Measurements from ENCODE around the gene CFTR.

Gene CFTR

GRCh38 chr7:117656806-117657205 lies 177.0 kb downstream of the CFTR start:
- DNase-seq = no peak

DNA sequence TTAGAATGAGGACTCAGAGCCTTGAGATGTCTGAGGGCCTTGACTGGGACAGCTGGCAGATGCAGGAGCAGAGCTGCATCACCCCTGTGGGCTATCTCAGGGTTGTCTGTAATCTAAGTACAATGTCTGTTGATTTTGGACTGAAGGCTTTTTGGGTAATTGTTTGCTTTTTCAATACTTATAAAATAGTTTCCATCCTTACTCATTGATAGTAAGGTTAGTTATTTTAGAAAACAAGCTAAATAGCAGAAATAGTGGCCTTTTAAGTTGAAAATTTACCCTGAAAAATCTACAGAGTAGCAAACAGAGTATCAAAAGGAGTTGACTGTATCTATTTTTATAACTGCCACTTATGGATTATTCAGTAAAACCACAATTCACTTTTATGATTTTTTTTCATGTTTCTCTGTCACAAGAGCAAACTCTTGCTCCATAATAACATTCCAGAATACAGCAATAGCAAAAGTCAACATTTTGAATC lies 179.7 kb downstream of the CFTR start:
- DNase-seq = no peak

- no peak for DNase-seq
These were observed 181.5 kb downstream of the CFTR start for GRCh38 chr7:117661328-117661727.

- no peak for DNase-seq
These were observed 184.2 kb downstream of the CFTR start for GRCh38 chr7:117664047-117664446.

- no peak for DNase-seq
These were observed 185.5 kb downstream of the CFTR start for GRCh38 chr7:117665368-117665767.

- DNase-seq = no peak
These were observed 186.2 kb downstream of the CFTR start for GRCh38 chr7:117666031-117666430.

- no peak for DNase-seq
These were observed 186.9 kb downstream of the CFTR start for GRCh38 chr7:117666689-117667088.

DNA sequence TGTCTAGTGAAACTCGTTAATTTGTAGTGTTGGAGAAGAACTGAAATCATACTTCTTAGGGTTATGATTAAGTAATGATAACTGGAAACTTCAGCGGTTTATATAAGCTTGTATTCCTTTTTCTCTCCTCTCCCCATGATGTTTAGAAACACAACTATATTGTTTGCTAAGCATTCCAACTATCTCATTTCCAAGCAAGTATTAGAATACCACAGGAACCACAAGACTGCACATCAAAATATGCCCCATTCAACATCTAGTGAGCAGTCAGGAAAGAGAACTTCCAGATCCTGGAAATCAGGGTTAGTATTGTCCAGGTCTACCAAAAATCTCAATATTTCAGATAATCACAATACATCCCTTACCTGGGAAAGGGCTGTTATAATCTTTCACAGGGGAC lies 187.6 kb downstream of the CFTR start:
- no peak for DNase-seq

GRCh38 chr7:117669818-117670217 lies 190.0 kb downstream of the CFTR start:
- DNase-seq = no peak

GRCh38 chr7:117672453-117672852 lies 192.6 kb downstream of the CFTR start:
- no peak for DNase-seq

GRCh38 chr7:117673367-117673766 lies 193.5 kb downstream of the CFTR start:
- DNase-seq = no peak

GRCh38 chr7:117673839-117674238 lies 194.0 kb downstream of the CFTR start:
- peak; percentile 8 for DNase-seq

DNA sequence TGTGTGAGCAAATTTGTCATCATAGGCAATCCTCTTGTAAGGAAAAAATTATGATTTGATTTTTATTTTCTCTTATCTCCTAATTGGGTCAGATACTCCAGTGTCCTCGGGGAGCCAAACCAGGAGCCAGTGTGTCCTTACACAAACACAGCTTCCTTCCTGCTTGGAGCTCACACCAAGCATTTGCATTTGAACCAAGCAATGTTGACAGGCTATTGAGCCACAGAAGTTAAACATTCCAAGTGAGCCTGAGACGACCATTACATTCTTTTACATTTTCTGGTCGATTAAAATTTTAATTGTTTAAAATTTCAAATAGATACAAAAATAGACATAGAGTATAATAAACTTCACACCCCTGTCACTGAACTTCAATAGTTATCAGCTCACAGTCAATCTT lies 194.8 kb downstream of the CFTR start:
- DNase-seq = no peak

- no peak for DNase-seq
These were observed 195.9 kb downstream of the CFTR start for GRCh38 chr7:117675497-117676435.

DNA sequence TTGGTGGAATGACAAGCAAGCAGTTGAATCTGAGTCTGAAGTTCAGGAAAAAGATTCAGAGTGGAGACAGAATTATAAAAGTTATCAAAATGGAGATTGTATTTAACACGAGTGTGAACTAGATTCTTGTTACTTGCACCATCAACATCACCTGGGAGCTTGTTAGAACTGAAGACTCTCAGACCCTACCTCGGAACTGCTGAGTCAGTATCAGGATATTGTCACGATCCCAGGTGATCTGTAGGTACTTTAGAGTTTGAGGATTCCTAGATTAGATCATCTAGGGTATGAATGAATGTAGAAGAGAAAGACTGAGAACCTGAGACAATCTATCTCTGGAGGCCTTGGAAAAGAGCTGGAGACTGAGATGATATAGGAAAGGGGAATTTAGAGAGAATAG lies 199.3 kb downstream of the CFTR start:
- DNase-seq = no peak

GRCh38 chr7:117682681-117683385 lies 203.0 kb downstream of the CFTR start:
- DNase-seq = no peak

DNA sequence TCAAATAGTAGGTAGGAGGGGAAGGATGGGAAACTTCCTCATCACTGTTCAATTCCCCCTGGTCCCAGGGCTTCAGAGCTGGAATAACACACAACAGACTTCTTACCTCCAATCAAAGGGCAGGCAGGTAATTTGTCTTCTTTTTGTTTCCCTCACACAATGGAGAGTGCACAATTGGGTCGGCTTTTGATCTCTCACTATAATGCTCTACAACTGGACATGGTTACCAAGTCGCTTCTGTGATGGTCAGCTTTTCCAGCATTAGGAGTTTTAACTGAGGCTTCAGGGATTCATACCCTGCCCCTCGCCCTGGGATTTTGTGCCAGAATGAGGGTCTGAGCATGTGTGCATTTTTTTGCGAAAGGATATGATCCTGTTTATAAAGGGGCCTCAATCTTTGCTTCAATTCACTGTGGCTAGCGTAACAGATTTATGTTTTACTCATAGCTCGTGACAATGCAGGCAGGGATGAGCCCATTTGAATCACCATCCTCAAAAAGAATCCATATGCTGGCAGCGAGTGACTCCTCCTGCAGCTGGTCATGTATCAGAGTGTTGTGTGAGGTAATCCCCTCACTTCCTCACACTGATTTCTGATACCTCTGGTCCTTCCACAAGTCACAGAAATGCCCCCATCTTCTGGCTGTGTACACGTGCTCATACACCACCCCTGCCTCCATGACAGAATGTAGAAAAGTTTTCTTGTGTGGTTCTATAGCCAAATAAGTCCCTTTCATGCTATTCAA lies 203.8 kb downstream of the CFTR start:
- no peak for DNase-seq

GRCh38 chr7:117685795-117686194 lies 206.0 kb downstream of the CFTR start:
- DNase-seq = no peak

DNA sequence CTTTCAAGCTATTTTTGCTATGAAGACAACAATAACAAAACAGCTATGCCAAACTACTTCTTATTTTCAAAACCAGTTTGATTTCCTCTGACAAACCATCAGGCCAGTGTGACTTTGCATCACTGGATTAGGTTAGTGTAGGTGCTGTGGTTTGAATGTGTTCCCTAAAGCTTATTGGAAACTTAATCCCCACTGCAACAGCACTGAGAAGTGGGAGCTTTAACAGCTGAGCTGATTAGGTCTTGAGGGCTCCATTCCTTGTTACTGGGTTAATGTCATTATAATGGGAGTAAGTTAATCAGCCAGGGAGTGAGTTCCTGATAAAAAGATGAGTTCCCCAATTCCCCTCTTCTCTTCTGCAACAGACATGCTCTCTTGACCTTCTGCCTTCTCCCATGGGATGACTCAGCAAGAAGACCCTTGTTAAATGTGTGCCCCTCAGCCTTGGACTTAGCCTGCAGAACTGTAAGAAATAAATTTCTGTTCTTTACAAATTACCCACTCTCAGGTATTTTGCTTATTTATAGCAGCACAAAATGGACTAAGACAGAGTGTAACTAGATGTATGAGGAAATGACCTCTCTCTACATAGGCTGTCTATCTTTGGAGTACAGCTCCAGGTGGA lies 206.6 kb downstream of the CFTR start:
- DNase-seq = no peak

DNA sequence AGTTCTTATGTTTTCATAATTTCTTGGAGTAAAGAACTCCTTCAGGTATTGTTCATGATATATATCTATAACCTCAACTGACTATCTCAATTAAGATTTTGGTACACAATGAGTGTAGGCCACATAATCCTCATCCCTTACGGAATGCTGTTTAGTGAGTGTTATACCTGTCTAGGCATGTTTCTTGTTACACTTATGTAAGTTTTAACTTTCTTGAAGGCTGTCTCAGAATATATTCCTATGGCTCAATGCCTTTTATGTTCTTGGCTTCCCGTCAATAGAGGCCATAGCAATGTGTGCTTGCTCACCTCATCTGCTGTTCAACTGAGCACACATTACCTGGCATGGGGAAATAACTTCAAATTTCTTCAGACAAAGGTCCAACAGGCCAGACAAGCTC lies 208.3 kb downstream of the CFTR start:
- DNase-seq = no peak

DNA sequence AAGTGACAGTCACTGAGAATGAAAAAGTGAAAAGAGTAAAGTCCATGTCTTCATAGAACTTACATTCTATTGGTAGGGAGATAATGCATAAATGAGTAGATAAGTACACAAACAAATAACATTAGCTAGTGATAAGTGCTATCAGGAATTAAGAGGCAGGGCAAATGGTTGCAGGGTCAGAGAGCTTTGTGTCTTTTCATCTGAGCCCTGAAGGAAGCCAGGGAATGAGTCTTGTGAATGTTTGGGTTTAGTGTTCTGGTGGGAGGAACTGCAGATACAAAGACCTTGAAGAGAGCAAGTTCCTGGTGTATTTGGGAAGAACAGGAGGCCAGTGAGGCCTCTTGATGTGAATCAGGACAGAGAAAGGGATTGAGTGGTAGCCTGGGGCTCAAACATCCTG lies 209.6 kb downstream of the CFTR start:
- DNase-seq = no peak

DNA sequence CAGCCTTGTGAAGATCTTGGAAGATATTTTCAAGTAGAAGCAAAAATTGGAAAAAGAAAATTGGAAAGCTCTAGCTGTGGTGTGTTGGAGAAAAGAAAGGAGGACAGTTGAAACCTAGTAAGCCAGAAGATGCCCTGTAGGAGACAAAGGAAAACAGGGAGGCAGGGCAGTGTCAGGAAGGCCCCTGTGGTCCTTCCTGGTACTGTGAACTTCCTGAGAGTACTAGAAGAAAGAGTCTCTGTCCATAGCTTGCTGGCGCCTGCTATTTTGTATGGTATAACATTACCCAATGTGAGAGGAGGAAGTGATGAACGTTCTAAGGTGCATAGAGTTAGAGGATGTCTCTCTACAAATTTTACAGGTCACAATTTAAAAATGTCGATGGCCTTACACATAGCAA lies 210.3 kb downstream of the CFTR start:
- no peak for DNase-seq

DNA sequence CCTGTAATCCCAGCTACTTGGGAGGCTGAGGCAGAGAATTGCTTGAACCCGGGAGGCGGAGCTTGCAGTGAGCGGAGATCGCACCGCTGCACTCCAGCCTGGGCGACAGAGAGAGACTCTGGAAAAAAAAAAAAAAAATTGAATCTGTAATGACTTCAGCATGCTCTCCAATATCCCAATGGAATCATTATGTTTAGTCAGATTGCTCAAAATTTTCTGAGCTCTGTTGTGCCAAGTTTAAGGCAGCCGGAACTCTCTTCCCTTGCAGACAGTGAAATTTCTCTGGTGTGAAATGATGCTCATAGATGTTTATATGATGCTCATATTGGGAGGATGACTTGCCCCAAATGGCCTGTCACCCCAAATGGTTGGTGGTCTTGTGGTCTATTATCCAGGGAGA lies 212.5 kb downstream of the CFTR start:
- no peak for DNase-seq

All from activated CD4-positive, alpha-beta T cell treated with anti-CD3 and anti-CD28 coated beads, Interleukin-2, amount 50 U/mL, for 16 hours (primary cell).